Fibroblast of skin of right biceps (primary cell): ENCODE measurements around the gene GRK5.
"Not testable (repeated sequence)": the region's sequence is repeated elsewhere in the genome, so short reads cannot be mapped to it uniquely, and the experiment has no call there.

Source experiments
- DNase-seq: peaks from one replicate; pipeline ENCODE4 v3.0.0-alpha.2; 2013

The GRK5 gene

GRCh38 chr10:119207366-119207666 is at the start of gene GRK5:
GRK5 (plus strand) TSS chr10:119207571; CDS start chr10:119207918, 347 bp downstream.
- peak; percentile 98 for DNase-seq

DNA sequence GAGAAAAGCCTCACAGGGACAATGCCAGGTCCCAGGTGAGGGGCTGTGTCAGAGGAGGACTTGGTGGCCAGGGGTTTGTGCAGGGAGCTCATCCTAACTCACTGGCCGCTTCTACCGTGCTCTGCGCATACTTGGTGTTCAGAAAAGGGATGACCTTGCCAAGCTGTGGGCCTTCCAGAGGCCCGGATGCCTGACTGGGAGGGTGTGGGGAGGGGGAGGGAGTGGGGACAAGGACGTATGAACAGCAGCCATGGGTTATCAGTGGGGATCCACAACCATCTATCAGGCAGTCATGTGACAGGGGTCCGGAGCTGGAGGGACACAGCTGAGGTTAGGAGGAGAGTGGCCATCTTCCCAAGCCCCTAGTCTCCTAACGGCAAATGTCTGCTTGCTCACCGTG is 48.0 kb upstream of the GRK5 start:
- no peak for DNase-seq

DNA sequence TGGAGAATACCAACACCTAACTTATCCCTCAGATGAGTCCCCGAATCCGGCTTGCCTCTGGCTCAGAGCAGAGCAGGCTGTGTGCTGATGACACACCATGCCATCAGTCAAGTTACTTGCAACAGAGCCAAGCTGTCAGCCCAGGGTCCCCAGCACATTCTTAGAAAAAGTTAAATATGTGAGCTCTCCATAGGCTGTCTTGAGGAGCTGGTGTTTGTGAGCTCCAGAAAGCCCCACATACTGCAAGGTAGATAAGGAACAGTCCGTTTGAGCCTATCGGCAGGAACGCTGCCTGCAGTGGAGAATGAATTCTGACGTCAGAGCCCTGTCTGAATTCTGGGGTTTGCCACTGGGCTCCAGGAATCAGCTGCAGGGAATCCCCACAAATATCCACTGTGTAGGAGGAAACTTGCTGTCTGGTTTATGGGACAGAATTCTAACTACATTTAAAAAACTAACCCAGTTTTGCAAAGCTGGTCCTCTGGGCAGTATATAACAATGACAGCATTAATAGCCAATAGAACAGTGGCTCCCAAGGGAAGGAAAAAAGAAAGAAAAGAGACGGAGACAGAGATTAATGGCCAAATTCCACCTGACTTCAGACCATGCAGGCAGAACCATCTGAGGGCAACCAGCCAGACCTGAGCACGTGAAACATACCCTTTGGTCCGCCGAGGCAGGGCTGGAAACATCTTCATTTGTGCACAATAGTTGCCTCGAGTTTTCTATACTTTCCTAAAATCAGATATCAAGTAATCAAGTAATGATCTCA is 45.5 kb upstream of the GRK5 start:
- DNase-seq: peak; percentile 70

DNA sequence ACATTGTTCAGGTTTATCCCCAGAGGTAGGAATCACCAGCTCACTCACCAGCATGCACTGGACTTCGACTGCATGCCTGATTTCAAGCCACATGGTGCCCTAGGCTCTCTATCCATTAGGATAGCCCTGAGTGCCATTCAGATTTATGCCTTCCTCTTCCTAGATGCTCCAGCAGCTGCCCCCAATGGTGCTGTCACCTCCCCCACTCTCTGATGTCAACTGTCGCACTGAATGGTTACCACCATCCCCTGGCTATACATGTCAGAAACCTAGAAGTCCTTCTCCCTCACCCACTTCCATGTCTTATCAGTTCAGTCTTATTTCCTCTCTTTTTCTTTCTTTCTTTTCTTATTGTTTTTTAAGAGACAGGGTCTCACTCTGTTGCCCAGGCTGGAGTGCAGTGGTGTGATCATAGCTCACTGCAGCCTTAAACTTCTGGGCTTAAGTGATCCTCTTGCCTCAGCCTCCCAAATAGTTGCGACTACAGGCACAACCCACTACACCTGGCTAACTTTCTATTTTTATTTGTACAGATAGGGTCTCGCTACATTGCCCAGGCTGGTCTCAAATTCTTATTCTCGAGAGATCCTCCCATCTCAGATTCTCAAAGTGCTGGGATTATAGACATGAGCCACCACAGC is 44.8 kb upstream of the GRK5 start:
- DNase-seq: no peak

DNA sequence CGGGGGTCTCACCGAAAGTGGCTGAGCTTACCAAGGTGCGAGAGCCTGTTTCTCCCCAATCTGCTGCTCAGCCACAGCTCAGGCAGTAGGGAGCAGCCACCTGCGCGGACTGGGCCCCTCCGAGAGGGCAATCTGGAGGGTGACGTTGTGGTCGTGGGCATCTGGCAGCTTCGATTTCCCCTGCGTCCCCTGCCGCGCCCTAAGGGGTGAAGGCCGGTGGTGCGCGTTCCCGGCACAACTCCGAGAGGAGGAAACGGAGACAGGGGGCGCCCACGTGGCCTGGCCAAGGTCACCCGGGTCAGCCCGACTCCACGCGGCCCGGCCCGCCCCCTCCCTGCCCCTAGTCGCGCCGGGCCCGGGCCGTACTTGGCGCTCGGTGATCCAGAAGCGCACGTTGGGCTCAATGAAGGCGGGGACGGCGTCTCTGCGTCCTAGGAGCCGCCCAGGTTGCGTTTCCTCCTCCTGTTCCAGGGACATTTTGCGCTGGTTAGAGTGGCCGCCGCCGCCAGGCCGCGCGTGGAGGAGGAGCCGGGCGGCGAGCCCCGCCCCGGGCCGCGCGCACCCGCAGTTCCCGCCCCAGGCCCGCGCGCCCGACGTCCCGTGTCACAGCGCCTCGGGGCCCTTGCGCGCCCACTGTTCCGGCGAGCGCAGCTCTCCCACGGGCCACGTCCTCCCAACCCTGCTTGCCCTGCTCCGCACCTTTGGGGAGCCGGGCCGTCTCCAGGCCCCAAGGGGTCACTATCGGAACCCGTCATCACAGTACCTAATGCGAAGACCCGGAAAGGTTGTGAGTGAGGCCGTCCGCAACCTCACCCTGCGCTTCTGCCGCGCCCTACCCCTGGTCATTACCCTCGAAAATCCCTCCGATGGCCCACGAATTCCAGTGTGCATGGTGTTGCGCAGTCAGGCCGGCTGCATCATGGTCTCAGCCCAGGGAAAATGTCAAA is 41.9 kb upstream of the GRK5 start, which contains the start of gene SFXN4:
TSS of gene SFXN4 (minus strand) at position 544 of the 947 bp plus-strand sequence. CDS start at position 477, 67 bp downstream.
- peak; percentile 63 for DNase-seq

DNA sequence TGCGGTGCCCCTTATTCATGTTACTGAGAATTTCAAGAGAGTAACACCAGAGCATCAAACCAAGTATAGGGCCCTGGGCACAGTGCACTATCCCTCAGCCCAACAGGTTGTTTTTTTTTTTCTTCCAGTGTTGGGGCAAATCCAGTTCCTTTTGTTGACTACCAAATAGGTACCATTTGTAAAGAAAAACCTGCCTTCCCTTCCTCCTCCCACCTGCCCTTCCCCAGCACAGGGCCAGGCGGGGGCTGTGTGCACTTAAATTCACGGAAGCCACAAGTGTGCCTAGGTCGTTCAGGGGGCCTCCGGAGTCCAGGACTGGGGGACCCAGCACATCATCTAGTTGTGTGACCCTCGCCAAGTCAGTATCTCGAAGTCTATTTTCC is 41.3 kb upstream of the GRK5 start:
- no peak for DNase-seq

GRCh38 chr10:119166564-119166963 is 40.8 kb upstream of the GRK5 start:
- no peak for DNase-seq

DNA sequence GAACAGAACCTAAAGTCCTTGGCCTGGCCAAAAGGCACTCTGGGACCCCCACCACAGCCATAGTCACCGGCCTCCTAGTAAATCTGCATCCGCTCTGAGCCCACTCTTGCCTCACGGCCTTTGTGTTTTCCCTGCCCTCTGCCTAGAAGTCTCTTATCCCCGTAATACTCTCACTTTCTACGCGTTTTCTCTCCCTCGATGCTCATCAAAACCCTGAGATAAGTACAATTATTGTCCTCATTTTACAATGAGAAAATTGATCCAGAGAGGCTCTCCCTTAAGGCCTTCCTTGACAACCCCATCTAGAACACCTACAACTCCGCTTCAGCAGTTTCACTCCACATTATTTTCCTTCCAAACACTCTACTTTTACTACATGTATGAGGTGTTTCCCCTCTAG is 40.3 kb upstream of the GRK5 start:
- no peak for DNase-seq

DNA sequence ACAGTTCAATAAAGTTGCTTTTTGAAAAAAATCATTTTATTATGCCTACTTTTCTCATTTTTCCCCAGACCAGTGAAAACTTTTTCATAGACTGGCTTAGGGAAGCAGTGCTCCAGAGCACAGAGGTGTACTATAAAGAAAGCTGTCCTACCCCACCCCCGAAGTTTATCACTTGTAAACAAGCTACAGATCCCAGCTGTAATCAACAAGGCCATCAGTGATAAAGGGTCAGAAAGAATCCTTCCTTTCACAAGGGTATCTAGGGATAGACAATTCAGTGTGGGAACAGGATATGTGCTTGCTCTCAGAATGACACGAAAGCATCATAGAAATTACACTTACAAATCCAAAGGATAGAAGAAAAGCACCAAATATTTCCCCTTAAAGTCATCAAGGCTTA is 33.3 kb upstream of the GRK5 start:
- DNase-seq: no peak

DNA sequence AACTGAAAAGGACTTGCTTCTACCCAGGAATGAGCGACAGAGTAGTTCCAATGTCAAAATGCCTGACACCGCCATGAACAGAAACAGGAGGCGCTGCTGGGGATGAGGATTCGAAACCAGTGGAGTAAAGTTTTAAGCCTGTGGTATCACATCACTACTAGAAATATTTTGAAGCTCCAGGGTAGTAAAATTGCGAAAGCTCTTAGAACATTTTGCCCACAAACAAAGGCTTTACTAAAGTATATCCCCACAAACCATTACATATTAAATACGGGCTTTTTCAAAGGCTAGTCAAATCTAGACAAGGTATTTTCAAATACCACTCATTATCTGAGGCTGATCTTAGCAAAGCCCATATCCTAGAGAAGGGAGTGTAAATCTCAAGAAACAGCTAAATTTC is 31.2 kb upstream of the GRK5 start:
- no peak for DNase-seq

GRCh38 chr10:119177708-119178371 is 29.5 kb upstream of the GRK5 start:
- no peak for DNase-seq

GRCh38 chr10:119178372-119179119 is 28.8 kb upstream of the GRK5 start, which contains the start of gene PRDX3:
PRDX3 (minus strand) TSS chr10:119178812; CDS start chr10:119178790, 22 bp downstream.
- peak; percentile 92 for DNase-seq

- DNase-seq: not testable (repeated sequence)
Measured at GRCh38 chr10:119180850-119181400, 26.4 kb upstream of the GRK5 start.

DNA sequence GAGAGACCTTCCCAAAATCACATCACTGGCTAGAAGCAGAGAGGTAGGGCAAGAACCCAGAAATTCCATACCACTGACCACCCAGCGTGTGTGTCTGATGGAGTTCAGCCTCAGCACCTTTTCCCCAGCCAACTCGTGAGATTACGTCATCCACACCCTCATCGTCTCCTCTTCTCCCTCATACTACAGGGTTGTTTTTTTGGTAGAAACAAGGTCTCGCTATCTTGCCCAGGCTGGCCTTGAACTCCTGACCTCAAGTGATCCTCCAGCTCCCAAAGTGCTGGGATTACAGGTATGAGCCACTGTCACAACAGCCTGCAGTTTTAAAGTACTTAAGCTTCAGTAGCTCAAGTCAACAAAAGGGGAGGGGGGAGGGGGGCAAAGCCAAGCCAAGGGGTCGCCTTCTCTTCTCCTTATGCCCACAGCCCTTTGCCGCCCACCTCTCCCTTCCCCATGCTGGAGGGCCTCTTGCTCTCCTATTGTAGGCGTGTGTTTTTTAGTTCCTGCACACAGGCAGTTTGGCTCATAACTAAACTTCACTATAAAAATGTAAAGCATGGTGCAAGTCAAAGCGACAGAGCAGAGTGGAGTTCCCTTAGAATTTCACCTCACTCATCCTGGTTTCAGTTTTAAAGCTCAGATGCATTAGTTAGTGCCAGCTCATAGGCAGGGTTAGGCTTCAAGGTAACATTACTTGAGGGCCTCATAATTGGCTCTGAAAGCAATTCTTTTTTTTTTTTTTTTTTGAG is 23.5 kb upstream of the GRK5 start:
- no peak for DNase-seq

DNA sequence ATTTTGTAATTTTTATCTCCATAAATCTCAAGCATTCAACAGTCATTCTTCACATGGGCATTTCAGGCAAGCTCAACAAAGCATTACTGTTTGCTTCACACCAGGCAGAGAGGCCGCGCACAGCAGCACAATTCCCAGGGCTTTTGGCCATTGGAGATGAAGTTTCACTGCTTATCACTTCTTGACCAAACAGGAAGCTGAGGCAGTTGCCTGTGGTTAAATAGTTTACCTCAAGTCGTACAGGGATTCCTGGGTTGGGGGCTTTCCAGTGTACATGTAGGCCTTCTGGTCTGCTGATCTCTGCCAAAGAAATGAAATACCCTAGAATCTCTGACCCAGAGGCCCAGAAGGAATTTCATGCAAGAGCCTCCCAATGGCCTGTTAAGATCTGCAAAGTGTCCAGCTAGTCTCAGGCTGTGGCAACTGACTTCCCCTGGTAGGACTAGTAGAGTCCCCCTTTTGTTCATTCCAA is 17.5 kb upstream of the GRK5 start:
- peak; percentile 51 for DNase-seq

DNA sequence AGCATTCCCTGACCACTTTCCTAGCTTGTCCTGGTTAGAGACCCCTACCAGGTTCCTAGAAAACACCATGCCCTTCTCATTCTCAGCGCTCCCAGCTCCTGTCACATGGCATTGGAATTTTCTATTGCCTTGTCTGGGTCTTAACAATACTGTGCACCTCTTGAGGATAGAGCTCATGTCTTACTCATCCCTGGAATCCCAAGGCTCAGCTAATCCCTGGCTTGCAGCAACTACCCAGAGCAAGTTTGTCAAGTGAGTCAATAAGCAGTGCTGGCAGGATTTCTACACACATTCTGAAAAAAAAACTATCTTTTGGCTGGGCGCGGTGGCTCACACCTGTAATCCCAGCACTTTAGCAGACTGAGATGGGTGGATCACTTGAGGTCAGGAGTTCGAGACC is 17.0 kb upstream of the GRK5 start:
- peak; percentile 98 for DNase-seq

DNA sequence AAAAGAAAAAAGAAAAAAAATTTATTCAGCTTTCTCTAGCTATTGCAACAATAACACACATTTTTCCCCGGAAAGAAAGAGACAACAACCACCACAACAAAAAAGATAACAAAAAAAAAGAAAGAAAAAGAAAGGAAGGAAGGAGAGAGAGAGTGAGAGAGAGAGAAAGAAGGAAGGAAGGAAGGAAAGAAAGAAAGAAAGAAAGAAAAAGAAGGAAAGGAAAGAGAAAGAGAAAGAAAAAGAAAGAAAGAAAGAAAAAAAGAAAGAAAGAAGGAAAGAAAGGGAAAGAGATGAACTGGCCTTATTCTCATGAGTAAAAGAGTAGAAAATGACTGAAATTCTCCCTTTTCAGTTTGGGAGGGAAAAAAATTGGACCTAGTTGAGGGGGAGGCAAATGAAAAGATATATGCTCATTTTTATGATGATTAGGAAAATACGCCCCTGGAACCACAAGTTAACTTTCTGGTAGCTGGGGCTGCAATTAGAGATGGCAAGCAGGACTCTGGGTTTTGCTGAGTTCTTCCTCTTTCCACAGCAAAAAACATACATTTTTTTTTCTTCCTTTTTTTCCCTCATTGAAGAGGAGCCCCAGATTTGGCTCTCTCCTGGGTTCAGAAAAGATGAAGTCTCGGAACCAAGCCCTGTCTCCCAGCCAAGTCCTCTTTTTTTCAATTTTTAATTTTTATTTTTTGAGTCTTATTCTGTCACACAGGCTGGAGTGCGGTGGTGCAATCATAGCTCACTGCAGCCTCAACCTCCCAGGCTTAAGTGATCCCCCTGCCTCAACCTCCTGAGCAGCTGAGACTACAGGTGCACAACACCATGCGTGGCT is 16.2 kb upstream of the GRK5 start:
- DNase-seq: no peak

GRCh38 chr10:119191881-119192280 is 15.5 kb upstream of the GRK5 start:
- DNase-seq: no peak

DNA sequence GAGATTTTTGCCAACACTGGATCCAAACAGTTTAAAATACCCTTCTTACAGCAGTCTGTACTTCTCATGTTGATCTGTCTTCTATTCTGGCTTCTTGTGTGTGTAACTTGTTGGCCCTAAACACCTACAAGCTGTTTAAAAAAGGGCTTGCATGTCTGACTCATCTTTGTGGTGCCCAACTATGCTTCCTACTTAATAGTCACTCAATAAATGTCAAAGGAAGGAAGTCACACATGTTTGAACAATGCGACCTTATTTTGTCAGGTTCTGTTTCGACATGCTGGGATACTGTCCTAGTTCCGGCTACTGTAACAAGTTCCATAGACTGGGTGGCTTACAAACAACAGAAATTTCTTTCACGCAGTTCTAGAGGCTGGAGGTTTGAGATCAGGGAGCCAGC is 9.4 kb upstream of the GRK5 start:
- DNase-seq: peak; percentile 71

GRCh38 chr10:119198438-119198837 is 8.9 kb upstream of the GRK5 start:
- no peak for DNase-seq
